Activated naive CD4-positive, alpha-beta T cell treated with anti-CD3 and anti-CD28 coated beads, Interleukin-2, amount 50 U/mL, for 16 hours (primary cell): ENCODE results near the gene CTTNBP2.
"Not testable (repeated sequence)": the region's sequence is repeated elsewhere in the genome, so short reads cannot be mapped to it uniquely, and the experiment has no call there.

Source experiments
- DNase-seq: peaks from one replicate; pipeline ENCODE4 v3.0.0-alpha.2; 2020

The CTTNBP2 gene

DNA sequence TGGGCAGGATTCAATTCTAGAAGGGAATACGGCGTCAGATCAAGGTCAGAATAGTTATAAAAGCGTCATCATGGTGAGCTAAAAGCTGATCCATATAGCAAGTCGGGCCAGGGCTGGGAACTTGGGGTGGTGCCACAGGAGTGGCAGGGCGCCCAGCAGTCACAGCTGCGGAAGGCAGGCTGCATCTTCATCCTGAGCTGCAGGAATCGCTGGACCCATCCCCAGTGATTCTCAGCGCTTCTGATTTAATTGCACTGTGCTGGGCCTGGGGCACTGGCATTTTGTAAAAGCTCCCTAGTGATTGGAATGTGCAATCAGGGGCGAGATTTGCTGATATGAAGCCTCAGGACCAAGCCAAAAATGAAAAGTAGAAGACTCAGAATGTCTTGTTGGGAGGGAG is 135.3 kb downstream of the CTTNBP2 start:
- DNase-seq: no peak

DNA sequence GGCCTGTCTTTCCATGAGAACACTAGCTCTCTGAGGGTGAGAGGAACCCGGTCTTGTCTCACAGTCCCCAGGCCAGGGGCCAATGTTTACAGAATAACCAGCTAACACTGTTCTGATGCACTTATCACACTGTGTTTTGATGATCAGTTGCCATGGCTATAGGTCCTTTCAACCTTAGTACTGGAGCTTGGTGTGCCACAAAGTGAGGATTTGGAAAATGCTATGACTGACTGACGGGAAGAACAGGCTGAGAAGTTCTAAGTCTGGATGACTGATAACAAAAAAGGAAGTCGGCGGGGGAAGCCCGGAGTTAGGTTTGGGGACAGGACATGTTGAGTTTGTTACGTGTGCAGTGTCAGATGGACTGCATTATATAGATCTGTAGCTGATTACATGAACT is 141.8 kb downstream of the CTTNBP2 start:
- DNase-seq: no peak

- no peak for DNase-seq
Measured at GRCh38 chr7:117730390-117730789, 142.9 kb downstream of the CTTNBP2 start.

- no peak for DNase-seq
Measured at GRCh38 chr7:117728890-117729624, 144.2 kb downstream of the CTTNBP2 start.

DNA sequence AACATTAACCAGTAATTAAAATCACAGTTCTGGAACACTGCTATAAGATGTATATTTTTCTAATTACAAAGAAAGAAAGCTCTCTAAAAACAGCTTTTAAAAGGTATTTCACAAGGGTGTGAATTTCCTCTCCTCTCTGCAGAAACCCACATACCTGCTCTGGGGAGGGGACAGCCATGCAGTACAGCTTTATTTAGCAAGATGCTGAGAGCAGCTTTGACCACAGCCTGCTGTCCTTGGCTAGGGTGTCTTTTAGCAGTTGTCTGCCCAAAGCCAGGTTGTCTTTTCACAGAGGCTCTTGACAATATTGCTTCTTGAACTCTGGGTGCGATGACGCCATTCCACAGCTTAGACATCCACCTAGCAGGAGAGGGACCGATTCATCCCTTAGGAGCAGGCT is 148.3 kb downstream of the CTTNBP2 start:
- no peak for DNase-seq

DNA sequence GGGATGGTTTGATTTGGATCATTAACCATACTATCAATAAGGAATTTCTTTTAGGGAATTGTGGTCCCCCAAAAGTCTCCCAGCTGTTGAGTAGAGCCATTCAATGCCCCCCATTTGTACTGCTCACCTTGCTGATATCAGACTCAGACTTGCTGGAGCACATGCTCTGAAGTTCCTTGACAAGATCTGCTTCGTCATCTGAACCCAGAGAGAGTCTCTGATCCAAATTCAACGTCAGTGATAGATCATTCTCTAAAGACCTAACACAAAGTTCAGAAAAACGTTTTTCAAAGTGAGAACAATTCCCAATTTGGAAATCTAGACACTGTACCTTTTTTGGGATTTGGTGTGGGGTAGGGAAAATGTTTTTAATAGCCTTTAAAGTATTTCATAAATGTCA is 153.9 kb downstream of the CTTNBP2 start:
- no peak for DNase-seq

DNA sequence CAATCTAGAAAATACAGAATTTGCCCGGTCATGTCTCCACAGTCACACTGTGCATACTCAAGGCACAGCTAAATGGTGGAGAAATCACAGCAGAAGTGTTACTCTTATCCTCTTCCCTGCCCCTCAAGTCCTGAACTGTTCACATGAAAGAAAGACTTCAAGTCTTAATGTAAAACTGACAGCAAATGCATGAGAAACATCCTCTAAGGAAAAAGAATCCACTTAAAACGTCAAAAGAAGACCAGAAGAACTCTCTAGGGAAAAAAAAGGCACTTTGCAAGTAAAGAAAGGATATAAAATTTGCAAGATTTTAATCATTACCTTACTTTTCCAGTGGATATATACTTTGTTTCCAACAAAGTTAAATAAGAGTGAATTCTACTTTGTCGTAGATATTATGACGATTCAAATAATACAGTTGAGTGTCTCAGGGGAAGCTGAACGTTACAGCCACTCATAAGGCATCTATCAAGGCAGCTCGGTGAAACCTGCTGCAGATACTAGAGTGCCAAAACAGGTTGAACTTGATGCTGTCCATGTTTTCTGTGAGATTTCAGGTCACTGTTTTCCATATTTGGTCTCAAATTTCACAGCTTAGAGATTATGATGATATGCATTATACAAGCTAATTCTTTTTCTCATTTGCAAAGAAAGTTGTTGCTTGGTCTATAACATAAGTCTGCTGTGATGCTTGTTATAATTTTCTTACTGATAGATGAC is 155.0 kb downstream of the CTTNBP2 start:
- no peak for DNase-seq

- DNase-seq: no peak
Measured at GRCh38 chr7:117717357-117717756, 155.9 kb downstream of the CTTNBP2 start.

DNA sequence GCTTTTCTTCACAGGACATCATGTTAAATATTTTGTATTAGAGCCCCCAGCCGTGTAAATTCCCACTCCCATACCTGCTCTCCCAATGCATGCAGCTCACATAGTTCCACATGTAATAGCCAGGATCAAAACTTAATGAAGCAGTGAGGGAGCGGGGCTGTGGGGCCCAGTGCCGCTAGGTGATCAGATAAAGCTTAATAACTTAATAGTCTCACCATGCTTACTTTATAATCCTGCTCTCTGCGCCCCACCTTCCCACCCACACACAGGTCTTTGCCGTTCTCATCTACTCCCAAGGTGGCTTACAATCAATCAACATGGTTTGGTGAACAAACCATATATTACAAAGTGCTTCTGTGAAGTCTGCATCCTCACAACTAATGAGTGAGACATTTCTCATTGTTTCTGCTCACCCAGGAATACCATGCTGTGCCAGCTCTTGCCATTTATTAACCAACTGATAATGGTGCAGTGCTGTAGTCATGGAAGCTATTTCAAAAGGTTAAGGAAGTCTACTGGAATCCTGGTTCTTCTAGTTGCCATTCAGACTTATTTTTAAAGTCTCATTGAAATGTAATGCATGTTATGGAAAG is 156.4 kb downstream of the CTTNBP2 start:
- no peak for DNase-seq

GRCh38 chr7:117715784-117716445 is 157.3 kb downstream of the CTTNBP2 start:
- no peak for DNase-seq

- DNase-seq: no peak
Measured at GRCh38 chr7:117711556-117711955, 161.7 kb downstream of the CTTNBP2 start.

GRCh38 chr7:117708173-117708572 is 165.1 kb downstream of the CTTNBP2 start:
- DNase-seq: not testable (repeated sequence)

GRCh38 chr7:117707080-117707479 is 166.2 kb downstream of the CTTNBP2 start:
- no peak for DNase-seq

GRCh38 chr7:117706210-117706609 is 167.0 kb downstream of the CTTNBP2 start:
- no peak for DNase-seq

DNA sequence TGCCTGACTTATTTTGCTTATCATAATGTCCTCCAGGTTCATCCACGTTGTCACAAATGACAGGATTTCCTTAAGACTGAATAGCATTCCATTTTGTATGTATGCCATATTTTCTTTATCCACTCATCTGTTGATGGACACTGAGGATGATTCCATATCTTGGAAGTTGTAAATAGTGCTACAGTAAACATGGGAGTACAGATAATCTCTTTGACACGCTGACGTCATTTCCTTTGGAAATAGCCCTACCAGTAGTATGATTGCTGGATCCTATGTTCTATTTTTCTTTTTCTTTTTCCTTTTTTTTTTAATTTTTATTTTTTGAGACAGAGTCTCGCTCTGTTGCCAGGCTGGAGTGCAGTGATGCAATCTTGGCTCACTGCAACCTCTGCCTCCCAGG is 167.6 kb downstream of the CTTNBP2 start:
- DNase-seq: no peak

- no peak for DNase-seq
Measured at GRCh38 chr7:117704063-117704462, 169.2 kb downstream of the CTTNBP2 start.

- DNase-seq: no peak
Measured at GRCh38 chr7:117698018-117698417, 175.2 kb downstream of the CTTNBP2 start.

DNA sequence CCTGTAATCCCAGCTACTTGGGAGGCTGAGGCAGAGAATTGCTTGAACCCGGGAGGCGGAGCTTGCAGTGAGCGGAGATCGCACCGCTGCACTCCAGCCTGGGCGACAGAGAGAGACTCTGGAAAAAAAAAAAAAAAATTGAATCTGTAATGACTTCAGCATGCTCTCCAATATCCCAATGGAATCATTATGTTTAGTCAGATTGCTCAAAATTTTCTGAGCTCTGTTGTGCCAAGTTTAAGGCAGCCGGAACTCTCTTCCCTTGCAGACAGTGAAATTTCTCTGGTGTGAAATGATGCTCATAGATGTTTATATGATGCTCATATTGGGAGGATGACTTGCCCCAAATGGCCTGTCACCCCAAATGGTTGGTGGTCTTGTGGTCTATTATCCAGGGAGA is 180.9 kb downstream of the CTTNBP2 start:
- DNase-seq: no peak

DNA sequence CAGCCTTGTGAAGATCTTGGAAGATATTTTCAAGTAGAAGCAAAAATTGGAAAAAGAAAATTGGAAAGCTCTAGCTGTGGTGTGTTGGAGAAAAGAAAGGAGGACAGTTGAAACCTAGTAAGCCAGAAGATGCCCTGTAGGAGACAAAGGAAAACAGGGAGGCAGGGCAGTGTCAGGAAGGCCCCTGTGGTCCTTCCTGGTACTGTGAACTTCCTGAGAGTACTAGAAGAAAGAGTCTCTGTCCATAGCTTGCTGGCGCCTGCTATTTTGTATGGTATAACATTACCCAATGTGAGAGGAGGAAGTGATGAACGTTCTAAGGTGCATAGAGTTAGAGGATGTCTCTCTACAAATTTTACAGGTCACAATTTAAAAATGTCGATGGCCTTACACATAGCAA is 183.1 kb downstream of the CTTNBP2 start:
- no peak for DNase-seq

- DNase-seq: no peak
Measured at GRCh38 chr7:117689406-117689805, 183.8 kb downstream of the CTTNBP2 start.

GRCh38 chr7:117688126-117688525 is 185.1 kb downstream of the CTTNBP2 start:
- no peak for DNase-seq

DNA sequence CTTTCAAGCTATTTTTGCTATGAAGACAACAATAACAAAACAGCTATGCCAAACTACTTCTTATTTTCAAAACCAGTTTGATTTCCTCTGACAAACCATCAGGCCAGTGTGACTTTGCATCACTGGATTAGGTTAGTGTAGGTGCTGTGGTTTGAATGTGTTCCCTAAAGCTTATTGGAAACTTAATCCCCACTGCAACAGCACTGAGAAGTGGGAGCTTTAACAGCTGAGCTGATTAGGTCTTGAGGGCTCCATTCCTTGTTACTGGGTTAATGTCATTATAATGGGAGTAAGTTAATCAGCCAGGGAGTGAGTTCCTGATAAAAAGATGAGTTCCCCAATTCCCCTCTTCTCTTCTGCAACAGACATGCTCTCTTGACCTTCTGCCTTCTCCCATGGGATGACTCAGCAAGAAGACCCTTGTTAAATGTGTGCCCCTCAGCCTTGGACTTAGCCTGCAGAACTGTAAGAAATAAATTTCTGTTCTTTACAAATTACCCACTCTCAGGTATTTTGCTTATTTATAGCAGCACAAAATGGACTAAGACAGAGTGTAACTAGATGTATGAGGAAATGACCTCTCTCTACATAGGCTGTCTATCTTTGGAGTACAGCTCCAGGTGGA is 186.8 kb downstream of the CTTNBP2 start:
- DNase-seq: no peak

- no peak for DNase-seq
Measured at GRCh38 chr7:117685795-117686194, 187.4 kb downstream of the CTTNBP2 start.
